ENCODE measurements around the gene FAM193A. TPM values are rescaled to one million over a fixed set of nuclear protein-coding genes. Genes with fewer than 3 reads are reported as not detected.

The FAM193A gene, protein sequence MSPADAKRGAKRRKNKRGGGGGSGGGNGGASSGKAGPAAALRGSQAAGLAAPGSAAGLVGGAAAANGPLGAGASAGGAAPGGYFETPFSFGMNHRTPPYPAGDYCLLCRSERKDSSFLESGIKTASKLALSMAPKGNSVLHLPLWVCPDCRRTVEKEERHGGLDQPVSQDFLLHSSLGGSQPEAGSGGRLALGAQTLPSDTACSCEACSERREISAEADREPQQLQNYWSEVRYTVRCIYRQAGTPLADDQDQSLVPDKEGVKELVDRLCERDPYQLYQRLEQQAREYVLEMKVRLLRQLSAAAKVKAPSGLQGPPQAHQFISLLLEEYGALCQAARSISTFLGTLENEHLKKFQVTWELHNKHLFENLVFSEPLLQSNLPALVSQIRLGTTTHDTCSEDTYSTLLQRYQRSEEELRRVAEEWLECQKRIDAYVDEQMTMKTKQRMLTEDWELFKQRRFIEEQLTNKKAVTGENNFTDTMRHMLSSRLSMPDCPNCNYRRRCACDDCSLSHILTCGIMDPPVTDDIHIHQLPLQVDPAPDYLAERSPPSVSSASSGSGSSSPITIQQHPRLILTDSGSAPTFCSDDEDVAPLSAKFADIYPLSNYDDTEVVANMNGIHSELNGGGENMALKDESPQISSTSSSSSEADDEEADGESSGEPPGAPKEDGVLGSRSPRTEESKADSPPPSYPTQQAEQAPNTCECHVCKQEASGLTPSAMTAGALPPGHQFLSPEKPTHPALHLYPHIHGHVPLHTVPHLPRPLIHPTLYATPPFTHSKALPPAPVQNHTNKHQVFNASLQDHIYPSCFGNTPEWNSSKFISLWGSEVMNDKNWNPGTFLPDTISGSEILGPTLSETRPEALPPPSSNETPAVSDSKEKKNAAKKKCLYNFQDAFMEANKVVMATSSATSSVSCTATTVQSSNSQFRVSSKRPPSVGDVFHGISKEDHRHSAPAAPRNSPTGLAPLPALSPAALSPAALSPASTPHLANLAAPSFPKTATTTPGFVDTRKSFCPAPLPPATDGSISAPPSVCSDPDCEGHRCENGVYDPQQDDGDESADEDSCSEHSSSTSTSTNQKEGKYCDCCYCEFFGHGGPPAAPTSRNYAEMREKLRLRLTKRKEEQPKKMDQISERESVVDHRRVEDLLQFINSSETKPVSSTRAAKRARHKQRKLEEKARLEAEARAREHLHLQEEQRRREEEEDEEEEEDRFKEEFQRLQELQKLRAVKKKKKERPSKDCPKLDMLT (N-terminal part only)
- 4.8 and 17.3 TPM in 2 replicates for total RNA-seq

DNA sequence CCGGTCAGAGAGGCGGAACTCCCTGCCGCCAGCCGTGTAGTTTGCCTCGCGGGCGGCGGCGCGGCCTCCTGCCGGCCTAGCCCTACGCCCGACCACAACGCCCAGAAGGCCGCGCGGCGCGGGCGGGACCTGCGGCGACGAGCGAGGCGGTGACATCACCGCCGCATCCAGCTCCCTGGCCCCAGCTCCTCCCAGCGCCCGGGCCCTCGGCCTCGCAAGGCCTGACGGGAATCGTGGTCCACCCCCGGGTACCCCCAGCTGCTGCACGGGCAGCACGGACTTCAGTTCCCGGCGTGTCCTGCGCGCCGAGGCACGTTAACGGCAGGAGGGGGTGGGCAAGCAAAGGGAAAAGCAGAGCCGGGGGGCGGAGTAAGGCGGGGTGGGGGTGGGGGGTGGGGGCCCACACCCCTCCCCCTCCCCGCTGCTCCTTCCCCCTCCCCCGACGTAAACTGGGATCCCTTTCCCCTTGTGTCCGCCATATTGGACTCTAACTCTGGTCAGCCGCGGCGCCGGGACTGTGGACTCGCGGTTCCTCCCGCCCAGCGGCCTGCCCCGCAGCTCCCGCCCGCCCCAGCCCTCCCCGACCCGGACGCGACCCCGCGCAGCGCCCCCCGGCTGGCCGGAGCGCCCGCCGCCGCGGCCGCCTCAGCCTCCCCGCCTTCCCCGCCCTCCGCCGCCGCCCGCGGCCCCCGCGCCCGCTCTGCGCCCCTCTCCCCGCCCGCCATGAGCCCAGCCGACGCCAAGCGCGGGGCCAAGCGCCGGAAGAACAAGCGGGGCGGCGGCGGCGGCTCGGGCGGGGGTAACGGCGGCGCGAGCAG, at the start of gene FAM193A:
Gene FAM193A (plus strand): TSS at position 455 of the 818 bp plus-strand sequence. CDS start 269 bp downstream, at position 724.

DNA sequence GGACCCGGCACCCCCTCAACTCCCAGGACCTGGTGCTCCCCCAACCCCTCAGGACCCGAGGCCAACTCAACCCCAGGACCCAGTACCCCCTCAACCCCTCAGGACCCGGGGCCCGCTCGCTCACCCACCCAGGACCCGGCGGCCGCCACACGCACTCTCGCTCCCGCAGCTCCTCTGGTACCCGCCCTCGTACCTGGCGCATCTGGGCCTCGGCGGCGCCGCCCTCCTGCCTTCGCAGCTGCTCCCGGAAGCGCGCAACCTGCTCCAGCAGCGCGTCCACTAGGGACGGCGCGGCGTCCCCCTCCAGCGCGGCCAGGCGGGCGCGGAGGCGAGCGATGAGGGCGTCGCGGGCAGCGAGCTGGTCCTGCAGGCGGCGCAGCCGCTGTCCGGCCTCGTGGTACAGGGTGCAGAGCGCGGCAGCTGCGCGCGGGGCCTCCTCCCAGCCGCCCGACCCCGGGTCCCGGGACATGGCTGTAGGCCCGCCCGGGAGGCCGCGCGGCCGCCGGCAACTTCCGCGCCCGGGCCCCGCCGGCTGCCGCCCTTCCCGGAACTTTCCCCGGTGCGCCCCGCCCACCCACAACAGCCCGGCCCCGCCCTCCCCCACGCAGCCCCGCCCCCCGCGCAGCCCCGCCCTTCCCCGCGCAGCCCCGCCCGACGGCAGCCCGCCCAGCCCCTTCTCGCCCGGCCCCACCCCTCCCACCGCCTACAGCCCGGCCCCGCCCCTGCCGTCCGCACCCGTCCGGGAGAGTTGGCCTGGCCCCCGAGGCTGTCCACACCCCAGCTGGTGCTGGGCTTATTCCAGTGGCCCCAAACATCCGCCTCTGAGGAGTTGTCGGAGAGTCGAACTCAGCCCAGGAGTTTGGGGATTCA, 219.6 kb downstream of the FAM193A start, which contains the start of gene TNIP2:
Gene TNIP2 (minus strand): TSS at position 516 of the 870 bp plus-strand sequence. CDS start 47 bp downstream, at position 469.

Other genes starting within 250 kb of the FAM193A start
- gene ZFYVE28, start 118.0 kb upstream of the FAM193A start, total RNA-seq: 0.68 and 0.93 TPM in 2 replicates
- gene CFAP99, start 117.7 kb upstream of the FAM193A start, total RNA-seq: not detected in 2 replicates
- gene RNF4, start 67.5 kb upstream of the FAM193A start, total RNA-seq: 49.9 and 94.1 TPM in 2 replicates
- gene TNIP2, start 219.7 kb downstream of the FAM193A start, total RNA-seq: 47.8 and 64.4 TPM in 2 replicates